GM11168 (cell line): ENCODE measurements around the gene ZRANB1.

Experiments
- in situ Hi-C: fragments of 300-500 bp; cut with MboI; formaldehyde crosslinking; loops from one replicate; pipeline ENCODE4 v1.12.0; 2022; ENCODE audit warnings: low sequenced_read_pairs; ENCODE audit not compliant: unreplicated experiment

The ZRANB1 gene

DNA sequence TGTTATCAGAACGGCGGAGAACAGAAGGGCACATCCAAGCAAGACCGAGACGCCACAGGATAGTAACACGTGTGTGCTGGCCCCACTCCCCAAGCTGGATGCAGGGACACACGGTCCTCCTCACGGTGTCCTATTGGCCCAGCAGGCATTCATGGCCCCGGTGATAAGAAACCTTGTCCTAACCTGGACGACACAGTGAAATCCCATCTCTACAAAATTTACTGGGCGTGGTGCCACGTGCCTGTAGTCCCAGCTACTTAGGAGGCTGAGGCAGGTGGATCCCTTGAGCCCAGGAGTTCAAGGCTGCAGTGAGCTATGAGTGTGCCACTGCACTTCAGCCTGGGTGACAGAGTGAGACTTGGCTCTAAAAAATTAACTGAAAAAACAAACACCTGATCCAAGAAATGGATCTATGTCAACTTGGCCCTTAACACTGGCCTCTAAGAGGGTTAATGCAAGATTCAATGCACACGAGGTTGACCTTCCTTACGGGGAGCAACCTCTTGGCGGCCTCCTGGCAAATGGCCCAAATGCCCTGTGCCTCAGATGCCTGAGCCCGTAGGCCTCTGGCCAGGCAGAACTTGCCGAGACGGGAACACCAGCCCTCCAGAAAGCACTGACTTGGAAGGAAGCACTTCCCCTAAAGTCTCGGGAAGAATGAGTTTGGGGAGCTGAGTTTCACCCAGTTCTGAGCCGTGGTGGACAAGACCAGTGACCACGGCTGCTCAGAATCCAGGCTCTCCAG is 72.3 kb downstream of the ZRANB1 start:
- in situ Hi-C loops: loop anchor here (25.0 kb wide), 1 partner anchor 698 kb away; the partner anchor contains the start of gene EDRF1

DNA sequence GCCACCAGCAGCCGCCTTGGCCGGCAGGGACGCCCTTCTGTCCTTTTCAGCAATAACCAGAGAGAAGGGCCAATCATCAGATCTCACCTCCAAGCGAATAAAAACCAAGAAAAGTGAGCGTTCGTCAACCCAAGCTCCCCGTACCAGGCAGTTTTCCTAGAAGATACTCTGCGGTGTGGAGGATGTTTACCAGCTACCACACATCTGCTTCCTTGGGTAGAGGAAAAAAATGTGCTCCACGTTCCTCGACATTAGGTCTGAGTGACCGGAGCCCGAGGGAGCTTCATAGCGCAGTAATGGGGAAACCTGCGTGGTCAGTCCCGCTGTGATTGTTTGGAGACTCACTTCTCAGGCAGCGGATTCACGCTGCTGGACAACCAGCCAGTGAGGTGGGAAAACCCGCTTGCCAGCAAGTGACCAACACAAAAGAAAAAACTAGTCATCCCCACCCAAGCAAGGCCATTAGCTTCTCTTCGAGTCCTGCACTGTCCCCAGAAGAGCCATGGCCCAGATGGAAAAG is 73.0 kb downstream of the ZRANB1 start:
- in situ Hi-C loops: loop anchor here (25.0 kb wide), 1 partner anchor 697 kb away; the partner anchor contains the start of gene EDRF1

DNA sequence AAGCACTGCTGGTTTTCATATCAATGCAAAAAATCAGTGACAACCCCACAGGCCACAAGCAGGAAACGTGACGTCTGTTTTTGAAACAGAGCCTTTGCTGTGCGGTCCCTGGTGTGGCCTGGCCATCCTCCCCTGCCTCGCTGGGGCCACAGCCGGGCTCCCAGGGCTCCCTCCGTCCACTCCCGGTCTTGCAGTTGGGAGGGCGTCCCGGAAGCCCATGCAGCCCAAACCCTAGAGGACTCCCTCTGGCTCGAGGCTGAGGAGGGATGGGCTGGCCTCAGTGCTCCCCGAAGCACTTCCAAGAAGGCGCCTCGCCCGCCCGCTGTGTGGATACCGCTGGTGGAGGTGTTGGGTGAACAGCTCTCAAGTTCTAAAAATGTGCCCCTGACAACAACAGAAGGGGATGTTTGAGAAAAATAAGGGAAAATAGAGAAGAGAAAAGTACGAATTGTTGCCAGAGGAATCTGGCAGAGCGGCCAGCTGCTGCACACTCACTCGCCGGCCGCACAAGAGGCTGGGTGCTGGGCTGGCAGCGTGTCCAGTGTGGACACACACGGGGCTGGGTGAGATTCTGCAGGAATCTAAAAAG is 73.5 kb downstream of the ZRANB1 start:
- in situ Hi-C loops: loop anchor here (25.0 kb wide), 1 partner anchor 697 kb away; the partner anchor contains the start of gene EDRF1

DNA sequence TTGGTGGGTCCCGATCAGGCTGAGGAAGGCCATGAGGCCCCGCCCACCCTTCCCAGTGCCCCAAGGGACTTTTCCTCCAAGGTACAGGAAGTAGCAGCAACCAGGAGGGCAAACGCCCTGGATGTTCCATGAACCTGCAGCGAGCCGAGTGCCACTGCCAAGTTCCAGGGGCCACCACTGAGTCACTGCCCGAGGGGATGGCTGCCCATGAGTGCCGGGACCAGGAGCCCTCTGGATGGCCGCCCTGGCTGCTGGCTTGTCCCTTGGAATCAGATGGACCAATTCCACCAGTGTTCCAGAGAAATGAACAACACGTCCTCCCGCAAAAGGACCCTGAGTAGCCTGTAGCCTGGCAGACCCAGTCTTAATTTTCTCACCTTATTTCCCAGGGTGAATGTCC is 74.2 kb downstream of the ZRANB1 start:
- in situ Hi-C loops: loop anchor here (25.0 kb wide), 1 partner anchor 696 kb away; the partner anchor contains the start of gene EDRF1

DNA sequence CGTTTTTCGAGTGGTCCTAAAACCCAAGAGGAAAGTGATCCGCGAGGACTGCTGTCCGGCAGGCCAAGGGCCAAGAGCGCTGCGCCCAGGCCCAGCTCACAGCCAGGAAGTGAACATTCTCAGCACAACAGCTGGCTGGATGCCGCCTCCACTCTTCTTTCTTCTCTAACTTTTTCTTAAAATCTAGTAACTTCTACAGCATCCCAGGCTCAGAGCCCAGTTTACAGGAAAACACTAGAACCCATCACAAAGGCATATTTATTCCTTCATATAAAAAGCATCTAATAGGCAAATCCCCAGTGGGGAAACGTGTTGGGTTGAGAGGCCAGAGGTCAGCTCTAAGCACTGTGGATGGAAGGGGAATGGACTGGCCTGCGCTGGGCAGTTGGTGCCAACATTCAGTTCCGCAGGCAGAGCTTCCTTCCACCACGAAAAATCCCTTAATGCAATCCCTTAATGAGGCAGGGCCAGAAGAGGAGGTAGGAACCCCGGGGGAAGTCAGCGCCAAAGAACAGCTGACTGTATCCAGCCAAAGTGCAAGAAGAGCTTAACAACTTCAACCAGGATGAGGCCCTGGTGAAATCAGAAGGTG is 74.8 kb downstream of the ZRANB1 start:
- in situ Hi-C loops: loop anchor here (25.0 kb wide), 1 partner anchor 696 kb away; the partner anchor contains the start of gene EDRF1

DNA sequence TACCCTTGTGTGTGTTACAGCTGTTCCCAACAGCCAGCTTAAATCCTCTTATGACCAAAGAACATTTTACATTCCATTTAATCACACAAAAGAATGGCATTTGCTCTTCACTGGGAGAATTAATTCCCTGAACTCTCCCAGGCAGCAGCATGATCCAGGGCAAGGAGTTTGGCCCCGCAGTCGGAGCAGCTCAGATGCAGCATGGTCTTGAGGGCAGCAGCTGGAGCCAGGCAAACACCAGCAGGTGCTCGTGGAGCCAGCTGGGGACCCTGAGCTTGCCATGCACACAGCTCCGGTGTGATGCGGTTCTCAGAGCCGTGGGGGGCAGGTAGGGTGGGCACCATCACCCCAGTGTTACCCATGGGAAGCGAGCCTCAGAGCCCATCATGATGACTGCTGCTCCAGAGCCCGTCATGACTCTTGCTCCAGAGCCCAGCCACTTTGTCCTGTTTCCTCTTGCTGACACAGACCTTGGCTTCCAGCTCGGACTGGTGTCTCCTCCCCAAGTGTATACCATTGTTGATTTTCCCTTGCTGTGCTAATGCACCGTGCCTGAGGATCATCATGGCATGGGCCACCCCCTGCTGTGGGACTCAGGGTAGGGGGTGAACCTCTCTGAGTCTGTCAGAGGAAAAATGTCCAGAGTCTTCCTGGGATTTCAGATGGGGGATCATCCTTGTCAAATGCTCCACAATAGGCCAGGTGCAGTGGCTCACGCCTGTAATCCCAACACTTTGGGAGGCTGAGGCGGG is 75.8 kb downstream of the ZRANB1 start:
- in situ Hi-C loops: loop anchor here (25.0 kb wide), 1 partner anchor 695 kb away; the partner anchor contains the start of gene EDRF1

DNA sequence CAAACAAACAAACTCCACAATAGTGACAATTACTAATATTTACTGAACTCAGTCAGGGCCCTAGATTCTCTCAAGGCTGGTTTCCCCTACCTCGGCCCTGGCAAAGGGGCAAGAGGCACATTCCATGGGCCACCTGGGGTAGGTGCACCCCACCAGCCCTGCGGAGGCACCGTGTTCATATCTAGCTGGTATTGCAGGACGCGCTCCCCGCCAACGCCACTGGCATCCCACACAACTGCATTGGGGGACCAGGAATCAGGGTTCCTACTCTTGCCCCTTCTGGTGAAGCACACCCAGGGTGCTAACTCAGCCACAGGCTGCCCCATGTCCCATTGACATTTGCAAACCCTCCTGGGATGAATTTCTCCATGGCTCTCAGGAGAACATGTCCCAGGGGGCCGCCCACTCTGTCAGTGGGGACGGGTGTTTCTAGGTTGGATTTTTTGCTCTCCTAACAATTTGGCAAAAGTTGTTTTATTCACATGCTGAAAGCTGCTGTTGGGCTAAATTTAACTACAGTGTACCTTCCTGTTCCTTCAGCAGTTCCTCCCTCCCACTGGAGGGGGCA is 76.7 kb downstream of the ZRANB1 start:
- in situ Hi-C loops: loop anchor here (25.0 kb wide), 1 partner anchor 694 kb away; the partner anchor contains the start of gene EDRF1

DNA sequence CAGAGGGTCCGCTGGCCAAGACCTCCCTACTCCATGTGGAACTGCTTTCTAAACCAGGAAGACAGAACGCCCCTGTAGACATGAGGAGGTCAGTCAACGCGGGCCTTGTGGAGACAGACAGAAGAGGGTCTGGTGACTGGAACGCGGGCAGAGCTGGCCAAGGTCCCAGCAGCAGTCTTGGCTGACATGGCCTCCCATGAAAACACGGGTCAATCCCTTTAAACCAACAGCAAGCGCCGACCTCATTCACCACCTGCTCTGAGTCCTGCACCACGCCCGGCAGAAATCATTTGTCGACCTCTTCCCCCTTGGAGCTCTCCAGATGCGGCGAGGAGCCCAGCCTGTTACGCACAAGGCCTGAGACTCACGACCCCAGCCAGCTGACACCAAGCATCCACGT is 78.5 kb downstream of the ZRANB1 start:
- in situ Hi-C loops: loop anchor here (25.0 kb wide), 1 partner anchor 692 kb away; the partner anchor contains the start of gene EDRF1

DNA sequence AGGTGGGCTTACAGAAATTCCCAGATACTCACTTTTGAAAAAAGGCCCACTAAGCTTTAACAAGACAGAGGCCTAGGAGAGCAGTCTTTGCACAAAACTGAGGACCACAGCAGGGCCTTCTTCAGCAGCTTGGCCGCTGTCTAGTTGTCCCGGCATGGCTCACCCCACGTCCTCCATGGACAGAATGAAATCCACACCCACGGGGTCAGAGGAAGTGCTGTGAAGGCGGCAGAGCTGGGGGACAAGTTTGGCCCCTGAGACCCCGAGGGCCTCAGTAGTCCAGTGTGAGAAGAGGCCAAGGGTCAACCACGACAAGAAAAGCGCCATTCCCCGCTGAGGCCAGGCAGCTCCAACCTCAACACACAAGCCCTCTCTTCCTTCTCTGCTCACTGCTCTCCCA is 78.9 kb downstream of the ZRANB1 start:
- in situ Hi-C loops: loop anchor here (25.0 kb wide), 1 partner anchor 691 kb away; the partner anchor contains the start of gene EDRF1

DNA sequence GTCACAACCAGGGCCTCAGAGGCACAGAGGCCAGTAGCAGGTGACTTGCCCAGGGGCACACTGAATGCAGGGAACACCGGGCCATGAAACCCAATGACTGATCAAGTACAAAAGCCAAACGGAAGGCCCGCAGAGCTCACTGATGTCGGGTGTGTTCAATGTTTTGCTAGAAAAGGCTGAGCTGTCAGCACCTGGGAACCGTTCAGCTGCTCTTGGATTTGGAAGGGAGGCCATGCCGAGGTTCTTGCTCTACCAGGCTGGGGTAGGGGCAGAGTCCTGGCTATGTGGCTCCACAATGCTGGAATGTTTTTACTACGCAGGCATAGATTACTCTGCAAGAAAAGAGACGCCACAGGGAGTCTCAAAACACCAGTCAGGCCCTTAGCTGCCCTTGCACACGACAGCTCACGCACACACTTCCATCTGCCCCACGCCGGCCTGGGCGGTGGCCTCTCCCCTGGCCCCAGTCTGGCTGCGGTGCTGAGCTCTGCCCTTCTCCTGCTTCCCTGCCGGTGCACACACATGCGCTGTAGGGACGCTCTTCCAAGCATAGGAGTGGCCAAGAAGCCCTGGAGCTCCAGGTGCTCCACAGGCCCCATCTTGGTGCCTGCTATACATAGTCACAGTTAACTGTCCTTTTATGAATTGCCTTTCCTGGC is 79.9 kb downstream of the ZRANB1 start:
- in situ Hi-C loops: loop anchor here (25.0 kb wide), 1 partner anchor 690 kb away; the partner anchor contains the start of gene EDRF1

DNA sequence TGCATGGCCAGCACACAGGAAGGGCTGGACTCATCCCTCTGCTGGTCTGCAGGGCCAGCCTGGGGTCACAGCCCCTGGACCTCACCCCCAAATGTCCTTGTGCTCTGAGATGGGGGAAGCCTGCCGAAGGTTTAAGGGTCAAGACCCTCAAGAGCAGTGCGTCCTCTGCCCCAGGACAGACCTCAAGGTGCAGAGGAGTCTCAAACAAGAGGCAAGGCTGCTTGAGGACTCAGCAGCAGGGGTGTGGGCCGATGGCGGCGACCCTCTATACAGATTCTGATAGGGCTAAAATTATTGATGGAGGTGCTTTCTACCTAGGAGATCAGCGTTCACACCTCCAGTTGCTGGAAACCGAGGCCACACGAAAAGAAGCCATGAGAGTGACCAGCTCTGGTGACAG is 80.7 kb downstream of the ZRANB1 start:
- in situ Hi-C loops: loop anchor here (25.0 kb wide), 1 partner anchor 690 kb away; the partner anchor contains the start of gene EDRF1

DNA sequence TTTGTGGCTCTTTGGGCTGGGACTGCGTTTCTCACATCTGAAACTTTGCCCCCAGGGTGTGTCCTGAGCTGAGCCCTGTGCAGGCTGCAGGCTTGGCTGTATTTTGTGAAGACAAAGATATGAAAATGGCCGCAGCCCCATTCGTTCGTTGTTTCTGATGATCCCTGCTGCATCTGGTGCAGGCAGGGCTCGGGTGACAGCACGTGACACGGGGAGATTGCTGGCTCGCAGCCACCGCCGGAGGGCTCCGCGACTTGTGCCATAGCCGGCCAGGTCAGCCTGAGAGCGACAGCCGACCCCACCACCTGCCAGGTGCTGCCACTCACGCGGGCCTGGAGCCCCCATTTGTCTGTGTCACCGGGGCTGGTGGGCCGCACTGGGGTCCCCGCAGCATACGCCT is 81.3 kb downstream of the ZRANB1 start:
- in situ Hi-C loops: loop anchor here (25.0 kb wide), 1 partner anchor 689 kb away; the partner anchor contains the start of gene EDRF1

DNA sequence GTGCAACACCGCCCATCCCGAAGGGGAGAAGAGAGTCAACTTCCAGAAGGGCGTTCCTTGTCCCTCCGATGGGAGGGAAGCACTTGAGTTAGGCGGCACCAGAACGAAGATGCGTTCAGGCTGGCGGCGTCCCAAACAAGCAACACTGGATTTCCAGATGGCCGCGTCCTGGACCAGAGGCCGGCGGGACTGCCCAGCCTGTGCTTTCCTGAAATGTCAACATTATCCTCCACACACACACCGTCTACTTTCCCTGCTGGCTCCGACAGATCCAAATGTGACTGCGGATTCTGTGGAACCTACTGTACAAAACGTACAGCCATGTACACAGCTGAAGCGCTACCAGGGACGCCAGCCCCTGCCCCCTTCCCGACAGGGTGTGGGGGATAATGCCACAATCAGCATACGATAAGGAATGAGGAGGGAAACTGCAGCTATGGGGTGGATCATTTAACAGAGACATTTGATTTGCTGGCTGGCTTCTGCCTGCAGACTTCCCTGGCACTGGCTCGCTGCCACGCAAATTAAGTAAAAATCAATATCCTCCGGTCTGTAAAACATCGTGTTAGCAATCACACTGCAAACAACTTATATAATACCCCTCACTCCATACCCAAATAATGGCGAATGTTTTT is 82.1 kb downstream of the ZRANB1 start:
- in situ Hi-C loops: loop anchor here (25.0 kb wide), 1 partner anchor 688 kb away; the partner anchor contains the start of gene EDRF1

DNA sequence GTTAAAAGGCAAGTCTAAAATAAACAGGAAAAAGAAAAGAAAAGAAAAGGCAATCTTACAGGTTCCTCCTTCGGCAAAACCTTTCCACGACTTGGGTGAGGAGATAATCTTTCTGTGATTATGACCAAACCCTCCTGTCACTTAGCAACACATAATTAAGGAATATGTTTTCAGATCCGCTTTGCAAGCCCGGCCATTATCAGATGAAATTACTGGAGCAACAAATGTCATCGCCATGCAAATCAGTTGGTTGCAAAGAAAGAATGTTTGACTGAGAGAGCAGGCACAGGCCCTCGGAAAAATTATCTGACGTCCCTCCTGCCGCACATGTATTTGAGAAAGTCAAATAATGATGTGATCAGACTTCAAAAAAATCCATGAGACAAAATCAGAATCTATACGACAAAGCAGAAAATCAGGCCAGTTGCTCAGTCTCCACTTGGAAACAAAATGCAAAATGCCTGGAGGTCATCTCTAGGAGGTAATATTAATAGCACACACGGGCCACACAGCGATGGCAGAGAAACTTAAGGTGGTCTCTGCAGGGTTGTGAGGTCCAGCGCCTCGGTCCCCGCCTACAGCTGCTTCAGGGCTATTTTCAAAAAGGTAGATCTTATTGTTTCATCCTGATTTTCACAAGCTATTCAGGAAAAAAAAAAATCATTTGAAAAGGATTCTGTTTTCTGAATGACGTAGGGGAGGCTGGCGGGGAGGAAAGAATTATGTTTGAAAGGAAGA is 82.7 kb downstream of the ZRANB1 start:
- in situ Hi-C loops: loop anchor here (25.0 kb wide), 1 partner anchor 688 kb away; the partner anchor contains the start of gene EDRF1

DNA sequence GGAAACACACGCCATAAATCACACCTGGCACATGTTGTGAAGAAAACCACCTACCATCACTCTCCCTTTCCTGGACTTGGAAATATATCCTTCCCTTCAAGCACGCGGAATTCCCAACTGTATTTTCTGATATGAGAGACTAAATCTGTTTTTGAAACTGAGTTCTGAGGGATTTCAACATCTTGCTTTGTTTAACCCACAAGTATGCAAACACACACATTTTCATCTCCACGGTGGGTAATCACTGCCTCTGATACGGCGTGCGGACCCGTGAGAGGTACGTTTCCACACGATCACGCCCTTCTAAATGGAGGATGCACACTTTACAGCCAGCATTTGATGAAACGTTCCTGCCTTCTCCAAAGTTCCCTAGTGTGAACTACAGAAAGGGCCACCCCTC is 83.4 kb downstream of the ZRANB1 start:
- in situ Hi-C loops: no loop called here

DNA sequence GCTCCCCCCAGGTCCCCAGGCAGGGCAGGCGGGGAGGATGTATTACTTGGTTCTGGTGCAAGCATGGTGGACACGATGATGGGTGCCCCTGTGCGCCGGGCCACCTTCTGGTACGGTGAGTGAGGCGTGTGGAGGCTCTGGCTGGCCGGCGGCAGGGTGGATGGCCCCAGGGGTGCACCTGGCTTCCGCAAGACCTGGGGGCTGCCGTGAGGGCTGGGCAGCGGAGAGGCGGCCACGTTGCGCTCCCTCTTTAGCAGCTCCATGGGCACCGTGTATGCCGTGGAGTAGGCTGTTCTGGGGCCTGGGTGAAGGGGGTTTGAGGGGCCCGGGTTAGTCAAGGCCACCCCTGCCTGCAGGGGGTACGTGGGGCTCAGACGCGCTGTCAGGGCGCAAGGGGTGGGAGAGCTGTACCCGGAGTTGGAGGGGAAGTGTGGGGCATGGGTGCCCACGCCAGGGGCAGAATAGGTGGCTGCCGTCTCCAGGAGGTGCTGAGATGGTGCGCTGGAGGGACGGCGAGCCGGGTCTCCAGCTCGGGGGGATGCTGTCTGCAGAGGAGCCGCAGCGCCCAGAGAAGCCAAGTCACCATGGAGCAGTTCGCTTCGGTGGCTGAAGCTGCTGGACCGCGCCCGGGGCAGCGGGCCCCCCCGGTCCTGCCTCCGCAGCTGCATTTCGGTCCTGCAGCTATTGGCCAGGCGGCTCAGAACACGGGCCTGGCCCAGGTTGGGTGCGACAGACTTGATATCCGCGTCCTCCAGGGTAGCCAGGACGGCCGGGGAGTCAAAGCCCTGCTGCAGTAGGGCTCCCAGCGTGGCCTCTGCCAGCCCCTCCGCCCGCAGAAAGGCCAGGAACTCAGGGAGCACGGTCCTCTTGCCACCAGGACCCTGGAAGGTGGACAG is 84.4 kb downstream of the ZRANB1 start:
- in situ Hi-C loops: no loop called here
